Neural cell (in vitro differentiated cells): ENCODE results near the gene TXNDC11. TPM values are rescaled to one million over a fixed set of nuclear protein-coding genes. Genes with fewer than 3 reads are reported as not detected.

Experiments
- H2AFZ ChIP-seq: fragments of 200-600, 300-800 bp; sonication (generic), shearing (Covaris generic); 2 replicates; pipeline ENCODE4 v1.6.0; 2014; ENCODE audit warnings: low read depth, mild to moderate bottlenecking, antibody characterized with exemption, low read length, moderate library complexity
- H3F3A ChIP-seq: fragments of 200-600 bp; shearing (Covaris generic); 2 replicates; pipeline ENCODE4 v1.6.1; 2016; ENCODE audit warnings: mild to moderate bottlenecking, moderate library complexity, mixed read lengths, antibody characterized with exemption, low read length; ENCODE audit not compliant: insufficient read depth, poor library complexity, severe bottlenecking
- H3K27ac ChIP-seq: fragments of 200-600, 300-800 bp; sonication (generic), shearing (Covaris generic); 2 replicates; pipeline ENCODE4 v1.5.1; 2014; ENCODE audit warnings: mild to moderate bottlenecking, low read length, moderate library complexity
- H3K27me3 ChIP-seq: fragments of 300-800, 200-600 bp; sonication (generic), shearing (Covaris generic); 2 replicates; pipeline ENCODE4 v1.6.0; 2014; ENCODE audit warnings: mild to moderate bottlenecking, low read depth, low read length, moderate library complexity; ENCODE audit not compliant: insufficient read depth
- H3K36me3 ChIP-seq: fragments of 300-800, 200-600 bp; sonication (generic), shearing (Covaris generic); 2 replicates; pipeline ENCODE4 v1.5.1; 2014; ENCODE audit warnings: mild to moderate bottlenecking, antibody characterized with exemption, low read length, moderate library complexity; ENCODE audit not compliant: insufficient read depth
- H3K4me2 ChIP-seq: fragments of 300-800, 200-600 bp; sonication (generic), shearing (Covaris generic); 2 replicates; pipeline ENCODE4 v1.6.0; 2014; ENCODE audit warnings: mild to moderate bottlenecking, low read length
- H3K4me3 ChIP-seq: fragments of 300-800, 200-600 bp; sonication (generic), shearing (Covaris generic); 2 replicates; pipeline ENCODE4 v1.5.1; 2014; ENCODE audit warnings: mild to moderate bottlenecking, low read length, moderate library complexity
- H3K79me2 ChIP-seq: fragments of 200-600 bp; shearing (Covaris generic); replicated peaks from 2 replicates; pipeline ENCODE4 v1.6.0; 2014; ENCODE audit warnings: mild to moderate bottlenecking, low read length, moderate library complexity; ENCODE audit not compliant: insufficient read depth
- H3K9ac ChIP-seq: fragments of 300-800, 200-600 bp; sonication (generic), shearing (Covaris generic); 2 replicates; pipeline ENCODE4 v1.6.1; 2016; ENCODE audit warnings: mild to moderate bottlenecking, low read length, mixed read lengths
- H3K9me2 ChIP-seq: fragments of 200-600 bp; shearing (Covaris generic); 2 replicates; pipeline ENCODE4 v1.6.1; 2016; ENCODE audit warnings: mild to moderate bottlenecking, low read length, mixed read lengths; ENCODE audit not compliant: insufficient read depth
- H3K9me3 ChIP-seq: fragments of 200-600, 300-800 bp; sonication (generic), shearing (Covaris generic); 2 replicates; pipeline ENCODE4 v1.6.1; 2016; ENCODE audit warnings: mild to moderate bottlenecking, mixed run types, low read length, moderate library complexity, mixed read lengths
- H4K20me1 ChIP-seq: fragments of 200-600 bp; shearing (Covaris generic); 2 replicates; pipeline ENCODE4 v1.6.1; 2016; ENCODE audit warnings: mild to moderate bottlenecking, mixed run types; ENCODE audit not compliant: insufficient read depth
- EP300 ChIP-seq: fragments of 450-650 bp; conservative IDR thresholded peaks from 2 replicates; pipeline ENCODE4 v1.6.1; 2014; ENCODE audit warnings: antibody characterized with exemption, mild to moderate bottlenecking, moderate library complexity; ENCODE audit not compliant: poor library complexity, severe bottlenecking
- EZH2 ChIP-seq: fragments of 200-600, 300-800 bp; shearing (Covaris generic), sonication (generic); IDR thresholded peaks from 2 replicates; pipeline ENCODE4 v1.6.1; 2014; ENCODE audit warnings: antibody characterized with exemption, low read length, borderline replicate concordance, mild to moderate bottlenecking; ENCODE audit not compliant: insufficient read depth, poor library complexity, severe bottlenecking
- MXI1 ChIP-seq: fragments of 450-650 bp; conservative IDR thresholded peaks from 2 replicates; pipeline ENCODE4 v1.6.1; 2014; ENCODE audit warnings: antibody characterized with exemption, mild to moderate bottlenecking; ENCODE audit not compliant: poor library complexity, severe bottlenecking
- POLR2AphosphoS5 ChIP-seq: IDR thresholded peaks from 2 replicates; pipeline ENCODE4 v1.6.1; 2012
- RAD21 ChIP-seq: fragments of 450-650 bp; conservative IDR thresholded peaks from 2 replicates; pipeline ENCODE4 v1.6.1; 2014; ENCODE audit warnings: antibody characterized with exemption, mild to moderate bottlenecking, moderate library complexity
- SMC3 ChIP-seq: fragments of 450-650 bp; conservative IDR thresholded peaks from 2 replicates; pipeline ENCODE4 v1.6.1; 2014; ENCODE audit warnings: antibody characterized with exemption, mild to moderate bottlenecking, moderate library complexity; ENCODE audit not compliant: poor library complexity
- polyA plus RNA-seq: library from polyadenylated mRNA; depleted of rRNA; stranded (reverse); fragments of >200 nt; gene quantifications from 2 replicates; pipeline ENCODE4 v1.2.3, GENCODE V29; 2014
- TF ChIP-seq, protein P1 (sequence below): fragments of 450-650 bp; IDR thresholded peaks from 2 replicates; pipeline ENCODE4 v1.5.1; 2014; ENCODE audit warnings: antibody characterized with exemption, mild to moderate bottlenecking, moderate library complexity; ENCODE audit not compliant: poor library complexity, severe bottlenecking
- TF ChIP-seq, protein P2 (sequence below): IDR thresholded peaks from 2 replicates; pipeline ENCODE4 v1.6.1; 2012; ENCODE audit warnings: borderline replicate concordance

TXNDC11 gene
- polyA plus RNA-seq, 1 donor from 2014 or later = 10.9 TPM

DNA sequence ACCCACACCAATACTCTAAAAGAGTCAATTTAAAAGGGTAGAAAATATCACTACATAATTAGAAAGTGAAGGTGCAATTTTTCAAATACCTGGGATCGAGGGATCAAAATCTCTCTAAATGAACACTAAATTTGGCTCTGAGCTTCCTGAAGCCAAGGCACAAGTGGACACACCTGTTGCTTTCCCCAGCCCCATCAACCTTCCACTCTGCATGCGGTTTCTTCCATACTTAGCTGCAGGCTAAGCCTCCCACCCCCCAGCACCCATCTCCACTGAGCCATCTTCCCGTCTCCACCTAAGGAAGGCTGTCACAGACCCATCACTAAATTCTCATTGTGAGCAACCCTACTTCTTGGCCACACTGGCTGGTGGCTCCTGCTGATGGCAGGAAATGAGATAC, 30.5 kb downstream of the TXNDC11 start:
- H4K20me1 ChIP-seq = no peaks in the 10 kb centered on the region
- no peaks in the 10 kb centered on the region for H3F3A ChIP-seq
- no peaks in the 10 kb centered on the region for H3K9me2 ChIP-seq
- no peaks in the 10 kb centered on the region for H3K36me3 ChIP-seq
- no peaks in the 10 kb centered on the region for H3K27me3 ChIP-seq
- no peaks in the 10 kb centered on the region for H3K9me3 ChIP-seq
- H3K4me3 ChIP-seq = no peak overlapping the region
- no peaks in the 10 kb centered on the region for H3K79me2 ChIP-seq
- H3K9ac ChIP-seq = no peak overlapping the region
- no peak overlapping the region for H2AFZ ChIP-seq
- H3K4me2 ChIP-seq = no peak overlapping the region
- TF ChIP-seq EZH2 (no peak), EP300 (no peak)
- TF ChIP-seq, protein P1, sequence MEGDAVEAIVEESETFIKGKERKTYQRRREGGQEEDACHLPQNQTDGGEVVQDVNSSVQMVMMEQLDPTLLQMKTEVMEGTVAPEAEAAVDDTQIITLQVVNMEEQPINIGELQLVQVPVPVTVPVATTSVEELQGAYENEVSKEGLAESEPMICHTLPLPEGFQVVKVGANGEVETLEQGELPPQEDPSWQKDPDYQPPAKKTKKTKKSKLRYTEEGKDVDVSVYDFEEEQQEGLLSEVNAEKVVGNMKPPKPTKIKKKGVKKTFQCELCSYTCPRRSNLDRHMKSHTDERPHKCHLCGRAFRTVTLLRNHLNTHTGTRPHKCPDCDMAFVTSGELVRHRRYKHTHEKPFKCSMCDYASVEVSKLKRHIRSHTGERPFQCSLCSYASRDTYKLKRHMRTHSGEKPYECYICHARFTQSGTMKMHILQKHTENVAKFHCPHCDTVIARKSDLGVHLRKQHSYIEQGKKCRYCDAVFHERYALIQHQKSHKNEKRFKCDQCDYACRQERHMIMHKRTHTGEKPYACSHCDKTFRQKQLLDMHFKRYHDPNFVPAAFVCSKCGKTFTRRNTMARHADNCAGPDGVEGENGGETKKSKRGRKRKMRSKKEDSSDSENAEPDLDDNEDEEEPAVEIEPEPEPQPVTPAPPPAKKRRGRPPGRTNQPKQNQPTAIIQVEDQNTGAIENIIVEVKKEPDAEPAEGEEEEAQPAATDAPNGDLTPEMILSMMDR = no peak
- TF ChIP-seq, protein P2, sequence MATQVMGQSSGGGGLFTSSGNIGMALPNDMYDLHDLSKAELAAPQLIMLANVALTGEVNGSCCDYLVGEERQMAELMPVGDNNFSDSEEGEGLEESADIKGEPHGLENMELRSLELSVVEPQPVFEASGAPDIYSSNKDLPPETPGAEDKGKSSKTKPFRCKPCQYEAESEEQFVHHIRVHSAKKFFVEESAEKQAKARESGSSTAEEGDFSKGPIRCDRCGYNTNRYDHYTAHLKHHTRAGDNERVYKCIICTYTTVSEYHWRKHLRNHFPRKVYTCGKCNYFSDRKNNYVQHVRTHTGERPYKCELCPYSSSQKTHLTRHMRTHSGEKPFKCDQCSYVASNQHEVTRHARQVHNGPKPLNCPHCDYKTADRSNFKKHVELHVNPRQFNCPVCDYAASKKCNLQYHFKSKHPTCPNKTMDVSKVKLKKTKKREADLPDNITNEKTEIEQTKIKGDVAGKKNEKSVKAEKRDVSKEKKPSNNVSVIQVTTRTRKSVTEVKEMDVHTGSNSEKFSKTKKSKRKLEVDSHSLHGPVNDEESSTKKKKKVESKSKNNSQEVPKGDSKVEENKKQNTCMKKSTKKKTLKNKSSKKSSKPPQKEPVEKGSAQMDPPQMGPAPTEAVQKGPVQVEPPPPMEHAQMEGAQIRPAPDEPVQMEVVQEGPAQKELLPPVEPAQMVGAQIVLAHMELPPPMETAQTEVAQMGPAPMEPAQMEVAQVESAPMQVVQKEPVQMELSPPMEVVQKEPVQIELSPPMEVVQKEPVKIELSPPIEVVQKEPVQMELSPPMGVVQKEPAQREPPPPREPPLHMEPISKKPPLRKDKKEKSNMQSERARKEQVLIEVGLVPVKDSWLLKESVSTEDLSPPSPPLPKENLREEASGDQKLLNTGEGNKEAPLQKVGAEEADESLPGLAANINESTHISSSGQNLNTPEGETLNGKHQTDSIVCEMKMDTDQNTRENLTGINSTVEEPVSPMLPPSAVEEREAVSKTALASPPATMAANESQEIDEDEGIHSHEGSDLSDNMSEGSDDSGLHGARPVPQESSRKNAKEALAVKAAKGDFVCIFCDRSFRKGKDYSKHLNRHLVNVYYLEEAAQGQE = no peak
- no peak overlapping the region for H3K27ac ChIP-seq

- no peak overlapping the region for H3K9ac ChIP-seq
- no peaks in the 10 kb centered on the region for H3K9me3 ChIP-seq
- H3K4me3 ChIP-seq = no peak overlapping the region
- H3F3A ChIP-seq = no peaks in the 10 kb centered on the region
- H3K9me2 ChIP-seq = no peaks in the 10 kb centered on the region
- no peak overlapping the region for H2AFZ ChIP-seq
- H3K36me3 ChIP-seq = no peaks in the 10 kb centered on the region
- no peak overlapping the region for H3K27ac ChIP-seq
- no peaks in the 10 kb centered on the region for H3K79me2 ChIP-seq
- no peaks in the 10 kb centered on the region for H4K20me1 ChIP-seq
- TF ChIP-seq EZH2 = no peak
- TF ChIP-seq MXI1 = no peak
- TF ChIP-seq, protein P1 = no peak
- TF ChIP-seq, protein P2 = no peak
- no peak for TF ChIP-seq POLR2AphosphoS5
- TF ChIP-seq SMC3 = no peak
- TF ChIP-seq EP300 = no peak
- TF ChIP-seq RAD21 = no peak
- H3K27me3 ChIP-seq = no peaks in the 10 kb centered on the region
- no peak overlapping the region for H3K4me2 ChIP-seq
Measured at GRCh38 chr16:11711662-11712061, 31.0 kb downstream of the TXNDC11 start.
